CD4-positive, alpha-beta T cell treated with Interleukin-6 for 4 hours (primary cell): ENCODE measurements around the gene ENO1.

ENCODE experiments used
- DNase-seq: peaks from one replicate; pipeline ENCODE4 v3.0.0-alpha.2; 2020; ENCODE audit warnings: mixed read lengths

Gene ENO1

DNA sequence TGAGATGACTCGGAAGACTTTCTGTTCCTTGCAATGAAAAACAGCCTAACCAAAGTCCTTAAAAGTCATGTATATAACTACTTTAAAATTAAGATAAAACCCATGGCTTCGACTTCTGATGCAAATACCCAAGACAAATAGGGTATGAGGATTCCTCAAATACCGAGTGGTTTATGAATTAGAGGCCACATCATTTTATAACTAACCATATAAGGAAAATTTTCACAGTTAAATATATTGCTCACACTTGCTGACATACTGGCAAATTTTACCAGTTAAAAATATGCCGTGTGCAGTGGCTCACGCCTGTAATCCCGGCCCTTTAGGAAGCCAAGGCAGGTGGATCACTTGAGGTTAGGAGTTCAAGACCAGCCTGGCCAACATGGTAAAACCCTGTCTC lies 66.4 kb downstream of the ENO1 start:
- no peak for DNase-seq
